ENCODE results near the gene FAM117B.

GRCh38 chr2:202589582-202589949 lies 45.2 kb upstream of the FAM117B start:
- no peak for TF ChIP-seq SUZ12 (IDR thresholded peaks at IDR 0.05; ENCODE audit: extremely low read depth, insufficient read depth, insufficient read length)
- no peak for TF ChIP-seq ZNF274 (IDR thresholded peaks at IDR 0.05; ENCODE audit: low read depth, low read length)
- TF ChIP-seq YY1 (IDR thresholded peaks at IDR 0.05; ENCODE audit: insufficient read depth, insufficient read length), result no peak

Measured in NT2/D1 (cell line).